Measurements from ENCODE around the gene C22orf39.
"Not testable (repeated sequence)": the region's sequence is repeated elsewhere in the genome, so short reads cannot be mapped to it uniquely, and the experiment has no call there.

DNA sequence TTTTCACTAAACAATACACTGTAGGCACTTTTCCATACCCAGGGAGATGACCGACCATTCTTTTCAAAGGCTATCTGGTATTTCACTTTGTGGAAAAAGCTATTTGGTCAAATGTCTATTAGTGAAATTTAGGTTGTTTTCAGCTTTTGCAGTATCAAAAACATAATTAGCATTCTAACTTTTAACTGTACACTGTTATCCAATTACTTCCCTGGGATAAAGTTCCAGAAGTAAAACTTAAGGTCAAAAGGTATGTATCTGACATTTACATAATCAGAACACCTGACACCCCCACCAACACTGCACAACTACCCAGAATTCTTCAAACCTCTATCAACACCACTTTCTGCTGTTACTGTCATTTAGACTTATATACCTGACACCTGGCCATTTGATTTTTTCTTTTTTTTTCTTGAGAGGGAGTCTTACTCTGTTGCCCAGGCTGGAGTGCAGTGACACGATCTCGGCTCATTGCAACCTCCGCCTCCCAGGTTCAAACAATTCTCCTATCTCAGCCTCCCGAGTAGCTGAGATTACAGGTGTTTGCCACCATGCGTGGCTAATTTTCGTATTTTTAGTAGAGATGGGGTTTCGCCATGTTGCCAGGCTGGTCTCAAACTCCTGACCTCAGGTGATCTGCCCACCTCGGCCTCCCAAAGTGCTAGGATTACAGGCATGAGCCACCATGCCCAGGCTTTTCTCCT is 2.1 kb downstream of the C22orf39 start:
- TF ChIP-seq, protein P1, sequence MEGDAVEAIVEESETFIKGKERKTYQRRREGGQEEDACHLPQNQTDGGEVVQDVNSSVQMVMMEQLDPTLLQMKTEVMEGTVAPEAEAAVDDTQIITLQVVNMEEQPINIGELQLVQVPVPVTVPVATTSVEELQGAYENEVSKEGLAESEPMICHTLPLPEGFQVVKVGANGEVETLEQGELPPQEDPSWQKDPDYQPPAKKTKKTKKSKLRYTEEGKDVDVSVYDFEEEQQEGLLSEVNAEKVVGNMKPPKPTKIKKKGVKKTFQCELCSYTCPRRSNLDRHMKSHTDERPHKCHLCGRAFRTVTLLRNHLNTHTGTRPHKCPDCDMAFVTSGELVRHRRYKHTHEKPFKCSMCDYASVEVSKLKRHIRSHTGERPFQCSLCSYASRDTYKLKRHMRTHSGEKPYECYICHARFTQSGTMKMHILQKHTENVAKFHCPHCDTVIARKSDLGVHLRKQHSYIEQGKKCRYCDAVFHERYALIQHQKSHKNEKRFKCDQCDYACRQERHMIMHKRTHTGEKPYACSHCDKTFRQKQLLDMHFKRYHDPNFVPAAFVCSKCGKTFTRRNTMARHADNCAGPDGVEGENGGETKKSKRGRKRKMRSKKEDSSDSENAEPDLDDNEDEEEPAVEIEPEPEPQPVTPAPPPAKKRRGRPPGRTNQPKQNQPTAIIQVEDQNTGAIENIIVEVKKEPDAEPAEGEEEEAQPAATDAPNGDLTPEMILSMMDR (IDR thresholded peaks at IDR 0.05): not testable (repeated sequence)
- TF ChIP-seq POLR2AphosphoS5 (IDR thresholded peaks at IDR 0.05): not testable (repeated sequence)

All from breast epithelium (tissue), 3 donors.